Central memory CD4-positive, alpha-beta T cell (primary cell): ENCODE measurements around the gene ID1.
"Not testable (repeated sequence)": the region's sequence is repeated elsewhere in the genome, so short reads cannot be mapped to it uniquely, and the experiment has no call there.

Experiments used
- DNase-seq: peaks from one replicate; pipeline ENCODE4 v3.0.0; 2022

The ID1 gene

GRCh38 chr20:31638816-31639215 lies 33.7 kb downstream of the ID1 start:
- no peak for DNase-seq

- DNase-seq, result no peak
These were observed 35.2 kb downstream of the ID1 start for GRCh38 chr20:31640259-31640658.

GRCh38 chr20:31641391-31641790 lies 36.3 kb downstream of the ID1 start:
- no peak for DNase-seq

- DNase-seq, result no peak
These were observed 37.7 kb downstream of the ID1 start for GRCh38 chr20:31642837-31643236.

- no peak for DNase-seq
These were observed 38.4 kb downstream of the ID1 start for GRCh38 chr20:31643522-31643921.

- DNase-seq, result no peak
These were observed 39.6 kb downstream of the ID1 start for GRCh38 chr20:31644701-31645100.

GRCh38 chr20:31648104-31648503 lies 43.0 kb downstream of the ID1 start:
- DNase-seq, result not testable (repeated sequence)

GRCh38 chr20:31652917-31653396 lies 47.9 kb downstream of the ID1 start:
- DNase-seq, result no peak

- DNase-seq, result no peak
These were observed 48.5 kb downstream of the ID1 start for GRCh38 chr20:31653561-31653960.

- no peak for DNase-seq
These were observed 49.4 kb downstream of the ID1 start for GRCh38 chr20:31654534-31654933.
